HG03103 (cell line): ENCODE measurements around the gene DENND1A.

Source experiments
- ATAC-seq: cut with Tn5 transposase; IDR thresholded peaks from one replicate; pipeline ENCODE4 v1.9.1; 2021; ENCODE audit warnings: low read depth; ENCODE audit not compliant: unreplicated experiment

The DENND1A gene

GRCh38 chr9:123382653-123383511, 547.0 kb downstream of the DENND1A start:
- ATAC-seq: no peak

- ATAC-seq: no peak
These were observed 548.8 kb downstream of the DENND1A start for GRCh38 chr9:123380852-123381705.

GRCh38 chr9:123378956-123379660, 550.8 kb downstream of the DENND1A start:
- ATAC-seq: no peak

- no peak for ATAC-seq
These were observed 551.9 kb downstream of the DENND1A start for GRCh38 chr9:123378025-123378424.

- ATAC-seq: no peak
These were observed 552.5 kb downstream of the DENND1A start for GRCh38 chr9:123377211-123377971.

GRCh38 chr9:123376218-123377071, 553.5 kb downstream of the DENND1A start:
- no peak for ATAC-seq

- ATAC-seq: no peak
These were observed 554.3 kb downstream of the DENND1A start for GRCh38 chr9:123375469-123376132.

GRCh38 chr9:123373946-123374345, 556.0 kb downstream of the DENND1A start:
- no peak for ATAC-seq

GRCh38 chr9:123373447-123373923, 556.4 kb downstream of the DENND1A start:
- ATAC-seq: no peak

GRCh38 chr9:123372766-123373446, 557.0 kb downstream of the DENND1A start:
- no peak for ATAC-seq

GRCh38 chr9:123371805-123372590, 557.9 kb downstream of the DENND1A start:
- ATAC-seq: no peak

- no peak for ATAC-seq
These were observed 558.7 kb downstream of the DENND1A start for GRCh38 chr9:123371228-123371584.

GRCh38 chr9:123370526-123371227, 559.2 kb downstream of the DENND1A start:
- ATAC-seq: no peak

GRCh38 chr9:123370108-123370507, 559.8 kb downstream of the DENND1A start:
- ATAC-seq: no peak

GRCh38 chr9:123369296-123369695, 560.6 kb downstream of the DENND1A start:
- no peak for ATAC-seq

GRCh38 chr9:123368536-123369153, 561.3 kb downstream of the DENND1A start:
- ATAC-seq: no peak
